ENCODE data around the gene STEAP2. TPM values are rescaled to one million over a fixed set of nuclear protein-coding genes. Genes with fewer than 3 reads are reported as not detected.

The STEAP2 gene
- total RNA-seq, 1 donor from 2014 or later: 2.1 TPM

GRCh38 chr7:90231304-90231703 lies 19.8 kb downstream of the STEAP2 start:
- TF ChIP-seq CTCF (conservative IDR thresholded peaks at IDR 0.05; ENCODE audit: low read depth, low read length): no peak
- no peak overlapping the region for H3K4me3 ChIP-seq (ENCODE audit: low read depth, low read length)
- no peak for DNase-seq (ENCODE audit: low read depth)

- H3K4me3 ChIP-seq (ENCODE audit: low read depth, low read length): no peak overlapping the region
- DNase-seq (ENCODE audit: low read depth): no peak
- no peak for TF ChIP-seq CTCF (conservative IDR thresholded peaks at IDR 0.05; ENCODE audit: low read depth, low read length)
Measured at GRCh38 chr7:90232430-90232829, 20.9 kb downstream of the STEAP2 start.

GRCh38 chr7:90233569-90233968 lies 22.0 kb downstream of the STEAP2 start:
- H3K4me3 ChIP-seq (ENCODE audit: low read depth, low read length): no peak overlapping the region
- TF ChIP-seq CTCF (conservative IDR thresholded peaks at IDR 0.05; ENCODE audit: low read depth, low read length): no peak
- no peak for DNase-seq (ENCODE audit: low read depth)

GRCh38 chr7:90236721-90237289 lies 25.3 kb downstream of the STEAP2 start:
- H3K4me3 ChIP-seq (ENCODE audit: low read depth, low read length): no peak overlapping the region
- no peak for DNase-seq (ENCODE audit: low read depth)
- TF ChIP-seq CTCF (conservative IDR thresholded peaks at IDR 0.05; ENCODE audit: low read depth, low read length): no peak

GRCh38 chr7:90238022-90238421 lies 26.5 kb downstream of the STEAP2 start:
- no peak for TF ChIP-seq CTCF (conservative IDR thresholded peaks at IDR 0.05; ENCODE audit: low read depth, low read length)
- no peak overlapping the region for H3K4me3 ChIP-seq (ENCODE audit: low read depth, low read length)
- DNase-seq (ENCODE audit: low read depth): no peak

- H3K4me3 ChIP-seq (ENCODE audit: low read depth, low read length): no peak overlapping the region
- DNase-seq (ENCODE audit: low read depth): no peak
- TF ChIP-seq CTCF (conservative IDR thresholded peaks at IDR 0.05; ENCODE audit: low read depth, low read length): no peak
Measured at GRCh38 chr7:90238583-90238982, 27.0 kb downstream of the STEAP2 start.

GRCh38 chr7:90239050-90239449 lies 27.5 kb downstream of the STEAP2 start:
- TF ChIP-seq CTCF (conservative IDR thresholded peaks at IDR 0.05; ENCODE audit: low read depth, low read length): no peak
- no peak overlapping the region for H3K4me3 ChIP-seq (ENCODE audit: low read depth, low read length)
- no peak for DNase-seq (ENCODE audit: low read depth)

Data from epithelial cell of proximal tubule (primary cell).